Endodermal cell (in vitro differentiated cells): ENCODE measurements around the gene CCDC85B. TPM values are rescaled to one million over a fixed set of nuclear protein-coding genes. Genes with fewer than 3 reads are reported as not detected.

Experiments used
- DNase-seq: peaks from one replicate; pipeline ENCODE4 v3.0.0-alpha.2; 2017
- H3K27ac ChIP-seq: 2 replicates; pipeline ENCODE4 v1.5.1; 2013; ENCODE audit warnings: mild to moderate bottlenecking, low read depth, low read length, moderate library complexity
- H3K27me3 ChIP-seq: 2 replicates; pipeline ENCODE4 v1.6.1; 2013; ENCODE audit warnings: mild to moderate bottlenecking, low read length, moderate library complexity; ENCODE audit not compliant: insufficient read depth, control insufficient read depth, poor library complexity, severe bottlenecking
- H3K36me3 ChIP-seq: 2 replicates; pipeline ENCODE4 v1.7.0; 2013; ENCODE audit warnings: mild to moderate bottlenecking, low read length, moderate library complexity; ENCODE audit not compliant: control insufficient read depth, insufficient read depth
- H3K4me1 ChIP-seq: one replicate; pipeline ENCODE4 v1.7.0; 2013; ENCODE audit warnings: low read length; ENCODE audit not compliant: control insufficient read depth, insufficient read depth
- H3K4me3 ChIP-seq: 2 replicates; pipeline ENCODE4 v1.5.1; 2013; ENCODE audit warnings: mild to moderate bottlenecking, low read length, moderate library complexity
- H3K9ac ChIP-seq: 2 replicates; pipeline ENCODE4 v1.6.1; 2013; ENCODE audit warnings: mild to moderate bottlenecking, low read length, moderate library complexity; ENCODE audit not compliant: poor library complexity, severe bottlenecking; ENCODE audit errors: extremely low read depth
- H3K9me3 ChIP-seq: 2 replicates; pipeline ENCODE4 v1.6.1; 2013; ENCODE audit warnings: mild to moderate bottlenecking, low read length, moderate library complexity; ENCODE audit not compliant: control insufficient read depth
- H3K27ac Mint-ChIP-seq: 2 replicates; pipeline ENCODE4 v1.8.0; 2020; ENCODE audit warnings: mixed read lengths
- H3K27me3 Mint-ChIP-seq: 2 replicates; pipeline ENCODE4 v1.8.0; 2021; ENCODE audit warnings: mild to moderate bottlenecking, mixed read lengths; ENCODE audit not compliant: insufficient read depth
- H3K36me3 Mint-ChIP-seq: 2 replicates; pipeline ENCODE4 v1.8.0; 2020; ENCODE audit warnings: low read depth, mixed read lengths
- H3K4me1 Mint-ChIP-seq: 2 replicates; pipeline ENCODE4 v1.8.0; 2020; ENCODE audit warnings: mixed read lengths
- H3K4me3 Mint-ChIP-seq: 2 replicates; pipeline ENCODE4 v1.8.0; 2020; ENCODE audit warnings: mild to moderate bottlenecking, moderate library complexity, mixed read lengths
- H3K9me3 Mint-ChIP-seq: 2 replicates; pipeline ENCODE4 v1.8.0; 2020; ENCODE audit warnings: mild to moderate bottlenecking, mixed read lengths
- CTCF ChIP-seq: fragments of 200-600 bp; sonication (generic); conservative IDR thresholded peaks from 2 replicates; pipeline ENCODE4 v1.5.0; 2021; ENCODE audit warnings: antibody characterized with exemption, mild to moderate bottlenecking
- WGBS, 2 experiments: methylation state at CpG; one replicate each; pipeline versions ENCODE4 v1.1.5 to v1.1.7; 2013; ENCODE audit warnings: missing lambda C conversion rate in 2 of 2, mixed read lengths in 1 of 2; ENCODE audit not compliant: insufficient coverage in 1 of 2, insufficient read length in 1 of 2; 5-methylcytosine and 5-hydroxymethylcytosine counted together
- total RNA-seq, 2 donors: library from RNA; stranded (reverse); fragmentation: NEBNext Ultra II Directional in 1 of 2; extraction: Animal tissue kit (Norgen Biotek cat#: 25700) in 1 of 2; gene quantifications; 2 replicates in 1 of 2; 3 replicates in 1 of 2; pipeline ENCODE4 v1.2.1, GENCODE V29; 2021

Gene CCDC85B
- total RNA-seq, 2 donors from 2014 or later, result 18.2 to 23.9 TPM

DNA sequence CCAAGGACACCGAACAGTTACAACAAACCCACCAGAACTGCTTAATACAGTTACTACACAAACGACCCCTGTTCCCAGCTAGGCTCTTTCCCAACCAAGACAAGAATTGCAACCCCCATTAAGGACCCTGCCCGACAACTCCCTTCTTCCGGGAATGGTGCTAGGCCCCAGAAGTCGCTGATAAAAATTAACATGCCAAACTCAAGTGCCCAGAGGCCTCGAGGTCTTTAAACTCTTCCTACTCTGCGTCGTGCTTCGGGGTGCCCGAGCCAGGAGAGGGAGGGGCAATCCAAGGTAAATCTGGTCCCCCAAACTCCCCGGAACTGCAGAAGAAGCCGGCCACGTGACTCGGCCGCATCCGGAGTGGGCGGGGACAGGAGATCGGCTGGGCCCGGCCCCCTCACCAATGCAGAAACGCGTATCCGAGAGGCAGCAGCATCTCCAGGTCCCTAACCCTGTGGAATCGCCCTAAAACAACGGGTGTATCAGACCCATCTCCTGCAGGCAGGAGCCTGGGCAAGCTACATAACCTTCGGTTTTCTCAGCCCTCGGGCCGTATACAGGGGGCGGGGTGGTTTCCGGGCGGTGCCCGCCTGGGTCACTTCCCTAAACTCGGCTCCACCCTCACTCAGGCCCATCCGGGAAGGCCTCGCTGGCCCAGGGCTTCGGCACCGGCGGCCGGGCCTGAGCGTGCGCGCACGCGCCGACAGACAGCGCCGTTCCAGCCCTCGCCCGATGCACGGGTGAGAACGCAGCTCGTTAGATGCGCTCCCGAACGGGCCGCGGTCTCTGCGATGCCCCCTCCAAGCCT is 33.6 kb upstream of the CCDC85B start:
- Mint-ChIP-seq H3K27me3 (no peaks in the 10 kb centered on the region), H3K4me3 (peak overlapping the region; percentile 88), H3K4me1 (peaks cover 21% of the 10 kb centered on the region), H3K36me3 (peaks cover 53% of the 10 kb centered on the region), H3K9me3 (no peaks in the 10 kb centered on the region), H3K27ac (peak overlapping the region; percentile 91)
- peaks cover 4% of the 10 kb centered on the region for H3K4me1 ChIP-seq
- WGBS, 2 experiments, result 1 to 2% methylated on average over 43 to 57 of the region's 57 CpGs
- peak overlapping the region; percentile 86 for H3K9ac ChIP-seq
- no peaks in the 10 kb centered on the region for H3K27me3 ChIP-seq
- peak overlapping the region; percentile 97 for H3K4me3 ChIP-seq
- H3K27ac ChIP-seq, result peak overlapping the region; percentile 90
- H3K9me3 ChIP-seq, result no peaks in the 10 kb centered on the region
- TF ChIP-seq CTCF, result no peak
- peaks cover 55% of the 10 kb centered on the region for H3K36me3 ChIP-seq
- DNase-seq, result peak; percentile 88

GRCh38 chr11:65857500-65857852 is 33.0 kb upstream of the CCDC85B start:
- H3K36me3 Mint-ChIP-seq, result peaks cover 50% of the 10 kb centered on the region
- no peaks in the 10 kb centered on the region for H3K9me3 Mint-ChIP-seq
- H3K4me1 Mint-ChIP-seq, result peaks cover 21% of the 10 kb centered on the region

More at GRCh38 chr11:65857500-65857852, 33.0 kb upstream of the CCDC85B start:
- peak; percentile 22 for TF ChIP-seq CTCF
- Histone ChIP-seq H3K9ac (peak overlapping the region; percentile 86), H3K27me3 (no peaks in the 10 kb centered on the region), H3K4me1 (peaks cover 9% of the 10 kb centered on the region), H3K36me3 (peaks cover 54% of the 10 kb centered on the region), H3K9me3 (no peaks in the 10 kb centered on the region), H3K4me3 (peak overlapping the region; percentile 97), H3K27ac (peak overlapping the region; percentile 90)
- WGBS, 2 experiments, result 0% methylated on average over 5 to 49 of the region's 49 CpGs
- DNase-seq, result no peak
- H3K27ac Mint-ChIP-seq, result no peak overlapping the region
- no peaks in the 10 kb centered on the region for H3K27me3 Mint-ChIP-seq
- peak overlapping the region; percentile 88 for H3K4me3 Mint-ChIP-seq
